ENCODE data around the gene EFCAB8. TPM values are rescaled to one million over a fixed set of nuclear protein-coding genes. Genes with fewer than 3 reads are reported as not detected.
"Not testable (repeated sequence)": the region's sequence is repeated elsewhere in the genome, so short reads cannot be mapped to it uniquely, and the experiment has no call there.

EFCAB8 gene
- total and polyA plus RNA-seq, 2 donors from 2014 or later: 0.13 TPM; not detected in 1

DNA sequence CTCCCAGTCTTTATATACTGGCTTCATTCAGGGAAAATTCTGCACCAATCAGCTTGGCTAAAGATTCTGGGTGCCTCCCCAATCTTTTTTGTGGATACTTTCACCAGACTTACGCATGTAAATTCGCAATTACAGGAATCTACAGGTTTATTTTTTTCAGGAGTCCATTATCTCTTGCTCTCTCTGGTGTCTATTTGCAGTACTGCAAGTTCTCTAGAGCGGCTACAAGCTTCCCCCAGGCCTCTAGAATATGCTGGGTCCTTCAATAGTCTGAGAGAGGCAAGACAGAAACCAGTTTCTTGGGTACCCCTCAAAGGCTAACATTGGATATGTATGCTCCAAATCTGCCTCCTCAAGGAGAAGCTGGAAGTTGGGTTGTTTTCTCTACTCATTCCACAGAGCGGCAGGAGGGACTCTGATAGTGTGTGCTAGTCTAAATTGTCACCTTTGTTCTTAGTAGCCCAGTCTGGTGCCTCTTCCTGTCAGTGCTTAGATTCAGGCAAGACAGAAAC, 87.0 kb downstream of the EFCAB8 start:
- H3K9ac ChIP-seq (ENCODE audit: low read length in 3 of 3): no peak overlapping the region
- peak in 2 of 5 donors; percentile 24 to 38 for DNase-seq
- no peaks in the 10 kb centered on the region for H3K36me3 ChIP-seq (ENCODE audit: control insufficient read depth in 2 of 3, insufficient read depth in 3 of 3, low read length in 3 of 3)
- H3K27me3 ChIP-seq (ENCODE audit: control insufficient read depth, insufficient read depth, low read length): no peaks in the 10 kb centered on the region
- no peak overlapping the region for H3K4me3 ChIP-seq (ENCODE audit: low read length in 3 of 3)
- no peaks in the 10 kb centered on the region for H3K4me1 ChIP-seq (ENCODE audit: control insufficient read depth in 2 of 3, insufficient read depth in 2 of 3, low read depth in 1 of 3, low read length in 3 of 3)
- intact Hi-C loops (cut with DNase I): no loop called here
- H3K27ac ChIP-seq (ENCODE audit: low read depth in 2 of 2, low read length in 2 of 2): no peak overlapping the region
- TF ChIP-seq, protein P1, sequence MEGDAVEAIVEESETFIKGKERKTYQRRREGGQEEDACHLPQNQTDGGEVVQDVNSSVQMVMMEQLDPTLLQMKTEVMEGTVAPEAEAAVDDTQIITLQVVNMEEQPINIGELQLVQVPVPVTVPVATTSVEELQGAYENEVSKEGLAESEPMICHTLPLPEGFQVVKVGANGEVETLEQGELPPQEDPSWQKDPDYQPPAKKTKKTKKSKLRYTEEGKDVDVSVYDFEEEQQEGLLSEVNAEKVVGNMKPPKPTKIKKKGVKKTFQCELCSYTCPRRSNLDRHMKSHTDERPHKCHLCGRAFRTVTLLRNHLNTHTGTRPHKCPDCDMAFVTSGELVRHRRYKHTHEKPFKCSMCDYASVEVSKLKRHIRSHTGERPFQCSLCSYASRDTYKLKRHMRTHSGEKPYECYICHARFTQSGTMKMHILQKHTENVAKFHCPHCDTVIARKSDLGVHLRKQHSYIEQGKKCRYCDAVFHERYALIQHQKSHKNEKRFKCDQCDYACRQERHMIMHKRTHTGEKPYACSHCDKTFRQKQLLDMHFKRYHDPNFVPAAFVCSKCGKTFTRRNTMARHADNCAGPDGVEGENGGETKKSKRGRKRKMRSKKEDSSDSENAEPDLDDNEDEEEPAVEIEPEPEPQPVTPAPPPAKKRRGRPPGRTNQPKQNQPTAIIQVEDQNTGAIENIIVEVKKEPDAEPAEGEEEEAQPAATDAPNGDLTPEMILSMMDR (IDR thresholded peaks at IDR 0.05; ENCODE audit: borderline replicate concordance, extremely low read depth, insufficient read depth): peak; percentile 13
- no peaks in the 10 kb centered on the region for H3K9me3 ChIP-seq (ENCODE audit: control insufficient read depth in 2 of 3, insufficient read depth in 1 of 3, low read length in 3 of 3)
- FAIRE-seq: no peak

DNA sequence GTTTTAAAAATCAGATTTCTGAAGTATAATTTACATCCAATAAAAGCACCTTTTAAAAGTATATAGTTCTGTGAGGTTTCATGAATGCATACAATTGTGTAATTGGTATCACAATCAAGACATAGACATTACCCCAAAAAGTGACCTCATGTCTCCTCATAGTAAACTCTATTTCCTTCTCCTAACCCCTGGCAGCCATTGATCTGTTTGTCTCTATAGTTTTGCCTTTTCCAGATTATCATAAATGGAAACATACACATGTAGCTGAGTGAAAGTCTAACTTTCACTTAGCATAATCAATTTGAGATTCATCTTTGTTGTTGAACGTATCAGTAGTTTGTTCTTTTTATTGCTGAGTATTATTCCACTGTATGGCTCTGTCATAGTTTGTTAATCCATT, 87.9 kb downstream of the EFCAB8 start:
- Histone ChIP-seq H3K27ac (ENCODE audit: low read depth in 2 of 2, low read length in 2 of 2) (no peak overlapping the region), H3K36me3 (ENCODE audit: control insufficient read depth in 2 of 3, insufficient read depth in 3 of 3, low read length in 3 of 3) (no peaks in the 10 kb centered on the region), H3K4me3 (ENCODE audit: low read length in 3 of 3) (no peak overlapping the region), H3K4me1 (ENCODE audit: control insufficient read depth in 2 of 3, insufficient read depth in 2 of 3, low read depth in 1 of 3, low read length in 3 of 3) (no peaks in the 10 kb centered on the region), H3K9me3 (ENCODE audit: control insufficient read depth in 2 of 3, insufficient read depth in 1 of 3, low read length in 3 of 3) (no peaks in the 10 kb centered on the region), H3K9ac (ENCODE audit: low read length in 3 of 3) (no peak overlapping the region), H3K27me3 (ENCODE audit: control insufficient read depth, insufficient read depth, low read length) (no peaks in the 10 kb centered on the region)
- intact Hi-C loops (cut with DNase I): no loop called here
- TF ChIP-seq, protein P1 (IDR thresholded peaks at IDR 0.05; ENCODE audit: borderline replicate concordance, extremely low read depth, insufficient read depth): no peak
- DNase-seq: no peak
- no peak for FAIRE-seq

DNA sequence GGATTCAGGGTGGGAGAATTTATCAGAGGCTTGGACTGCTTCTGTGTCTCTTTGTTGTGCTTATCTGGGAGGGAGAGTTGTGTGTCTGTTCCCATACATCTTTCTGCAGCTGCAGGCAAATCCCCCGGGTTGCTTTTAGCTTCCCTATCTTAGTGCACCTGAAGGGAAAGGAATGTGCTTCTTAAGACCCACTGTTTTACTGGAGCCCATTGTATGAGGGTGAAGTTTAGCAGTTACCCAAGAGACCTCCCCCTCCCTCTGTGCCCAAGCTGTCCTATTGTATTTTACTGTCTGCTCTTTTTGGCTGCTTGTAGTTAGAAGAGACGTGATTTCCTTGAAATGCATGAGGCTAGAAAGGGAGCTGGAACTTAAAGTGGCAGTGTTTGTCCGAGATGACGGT, 91.8 kb downstream of the EFCAB8 start:
- not testable (repeated sequence) for FAIRE-seq

DNA sequence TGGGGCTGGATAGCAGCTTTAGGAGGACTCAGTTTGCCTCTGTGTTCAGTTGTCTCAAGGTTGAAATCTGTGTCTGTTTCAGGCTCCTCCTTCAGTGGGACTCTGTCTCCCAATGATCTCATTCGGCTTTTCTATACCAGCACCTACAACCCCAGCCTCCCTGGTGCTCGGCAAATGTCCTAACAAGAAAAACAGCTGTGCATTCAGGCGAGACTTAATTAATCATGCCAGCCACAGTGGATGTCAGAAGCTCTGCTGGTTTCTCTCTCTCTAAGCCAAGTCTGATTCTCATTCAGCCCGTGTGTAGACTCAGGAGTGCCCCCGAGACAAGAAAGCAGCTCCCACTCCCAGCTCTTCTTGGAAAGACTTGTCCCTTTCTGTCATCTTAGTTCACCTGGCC, 98.7 kb downstream of the EFCAB8 start:
- Histone ChIP-seq H3K9me3 (ENCODE audit: control insufficient read depth in 2 of 3, insufficient read depth in 1 of 3, low read length in 3 of 3) (peaks cover 0 to 24% (median 2%) of the 10 kb centered on the region in 3 donors), H3K36me3 (ENCODE audit: control insufficient read depth in 2 of 3, insufficient read depth in 3 of 3, low read length in 3 of 3) (no peaks in the 10 kb centered on the region), H3K4me1 (ENCODE audit: control insufficient read depth in 2 of 3, insufficient read depth in 2 of 3, low read depth in 1 of 3, low read length in 3 of 3) (no peaks in the 10 kb centered on the region), H3K27me3 (ENCODE audit: control insufficient read depth, insufficient read depth, low read length) (no peaks in the 10 kb centered on the region), H3K9ac (ENCODE audit: low read length in 3 of 3) (no peak overlapping the region), H3K27ac (ENCODE audit: low read depth in 2 of 2, low read length in 2 of 2) (no peak overlapping the region), H3K4me3 (ENCODE audit: low read length in 3 of 3) (no peak overlapping the region)
- intact Hi-C loops (cut with DNase I): no loop called here
- no peak for FAIRE-seq
- TF ChIP-seq, protein P1 (IDR thresholded peaks at IDR 0.05; ENCODE audit: borderline replicate concordance, extremely low read depth, insufficient read depth): no peak
- peak in 3 of 5 donors; percentile 32 to 43 (median 40) for DNase-seq

More for the DNA sequence above, 91.8 kb downstream of the EFCAB8 start:
- H3K9ac ChIP-seq (ENCODE audit: low read length in 3 of 3); H3K36me3 ChIP-seq (ENCODE audit: control insufficient read depth in 2 of 3, insufficient read depth in 3 of 3, low read length in 3 of 3); intact Hi-C loops (cut with DNase I); H3K27ac ChIP-seq (ENCODE audit: low read depth in 2 of 2, low read length in 2 of 2); DNase-seq; H3K9me3 ChIP-seq (ENCODE audit: control insufficient read depth in 2 of 3, insufficient read depth in 1 of 3, low read length in 3 of 3); H3K27me3 ChIP-seq (ENCODE audit: control insufficient read depth, insufficient read depth, low read length); H3K4me3 ChIP-seq (ENCODE audit: low read length in 3 of 3); H3K4me1 ChIP-seq (ENCODE audit: control insufficient read depth in 2 of 3, insufficient read depth in 2 of 3, low read depth in 1 of 3, low read length in 3 of 3): not testable (repeated sequence)

Data from kidney (tissue), 14 donors.